ENCODE measurements around the gene EVI5L.
"Not testable (repeated sequence)": the region's sequence is repeated elsewhere in the genome, so short reads cannot be mapped to it uniquely, and the experiment has no call there.

Gene EVI5L

DNA sequence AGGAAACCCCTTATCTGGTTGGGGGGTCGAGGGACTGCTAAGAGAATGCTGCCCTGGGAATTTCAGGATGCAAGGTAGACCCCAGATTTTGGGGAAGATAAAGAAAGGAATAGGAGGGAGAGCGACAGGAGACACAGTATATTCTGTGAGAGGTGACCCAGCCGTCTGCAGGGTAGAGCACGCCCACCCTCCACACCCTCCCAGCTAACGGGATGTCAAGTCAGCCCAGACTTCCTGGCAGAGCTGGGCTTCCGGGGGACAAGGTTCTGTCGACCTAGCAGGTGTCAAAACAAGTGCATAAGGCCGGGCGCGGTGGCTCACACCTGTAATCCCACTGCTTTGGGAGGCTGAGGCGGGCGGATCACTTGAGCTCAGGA, 44.9 kb downstream of the EVI5L start:
- no peak for DNase-seq

DNA sequence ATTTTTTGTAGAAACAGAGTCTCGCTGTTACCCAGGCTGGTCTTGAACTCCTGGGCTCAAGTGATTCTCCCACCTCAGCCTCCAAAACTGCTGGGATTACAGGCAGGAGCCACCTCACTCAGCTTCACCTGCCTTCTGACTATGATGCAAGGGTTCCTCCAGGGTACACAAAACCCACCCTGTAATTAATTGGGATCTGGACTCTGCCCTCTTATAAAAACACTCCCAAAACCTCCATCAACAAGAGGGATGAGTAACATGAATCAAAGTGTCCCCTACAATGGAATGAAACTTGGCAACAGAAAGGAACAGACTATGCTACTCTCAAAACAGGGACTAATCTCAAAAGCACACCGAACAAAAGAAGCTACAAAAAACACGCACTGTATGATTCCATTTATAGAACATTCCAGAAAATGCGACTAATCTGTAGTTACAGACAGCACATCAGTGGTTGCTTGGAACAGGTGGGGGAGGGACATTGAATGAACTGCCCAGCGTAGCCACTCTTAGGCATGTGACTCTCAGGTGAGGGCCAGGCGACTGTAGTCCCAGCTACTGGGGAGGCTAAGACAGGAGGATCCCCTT, 47.3 kb downstream of the EVI5L start:
- DNase-seq = no peak

DNA sequence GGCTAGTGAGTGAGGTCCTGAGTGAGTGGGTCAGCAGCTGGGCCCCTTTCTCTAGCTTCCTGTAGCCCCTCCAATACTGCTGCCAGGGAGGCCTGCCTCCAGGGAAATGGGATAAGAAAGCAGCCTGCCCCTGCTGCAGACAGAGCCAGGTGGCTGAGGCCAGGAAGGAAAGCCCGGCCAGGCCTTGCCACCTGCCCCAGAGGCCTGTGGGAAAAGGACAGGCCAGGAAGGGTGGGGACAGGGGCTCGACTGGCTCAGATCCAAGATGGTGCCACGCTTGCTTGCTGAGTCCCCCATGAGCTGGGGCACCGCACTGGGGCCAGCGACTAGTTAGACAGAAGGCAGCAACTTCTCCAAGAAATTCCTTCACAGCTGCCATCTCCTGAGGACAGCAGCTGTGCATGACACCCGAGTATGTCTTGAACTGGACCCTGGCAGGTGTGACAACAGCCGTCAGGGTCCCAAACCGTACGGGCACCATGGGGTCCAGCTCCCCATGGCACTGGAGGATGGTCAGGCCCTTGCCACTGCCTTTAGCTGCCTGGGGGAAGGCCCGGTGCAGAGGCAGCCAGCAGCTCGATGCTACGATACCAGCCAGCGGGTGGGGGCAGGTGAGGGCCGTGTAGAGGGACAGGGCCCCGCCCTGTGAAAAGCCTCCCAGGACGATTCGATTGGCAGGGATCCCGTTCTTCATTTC, 49.2 kb downstream of the EVI5L start:
- no peak for DNase-seq

DNA sequence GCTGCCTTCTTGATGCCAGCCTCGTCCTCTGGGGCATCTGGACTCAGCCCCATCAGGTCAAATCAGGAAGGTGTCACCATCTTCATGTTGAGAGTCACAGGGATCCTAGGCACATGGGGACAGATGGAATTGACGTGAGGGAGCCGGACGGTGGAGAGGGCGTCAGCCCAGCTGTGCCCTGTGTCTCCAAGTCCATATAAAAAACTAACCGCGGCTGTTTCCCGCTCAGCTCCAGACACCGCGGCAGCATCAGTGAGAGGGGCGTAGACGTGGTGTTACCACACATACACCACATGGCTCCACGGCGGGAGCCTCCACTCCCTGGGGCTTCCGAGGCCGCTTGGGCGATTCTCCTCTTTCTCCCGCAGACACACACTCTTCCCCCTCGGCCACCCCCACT, 49.8 kb downstream of the EVI5L start:
- DNase-seq = no peak

DNA sequence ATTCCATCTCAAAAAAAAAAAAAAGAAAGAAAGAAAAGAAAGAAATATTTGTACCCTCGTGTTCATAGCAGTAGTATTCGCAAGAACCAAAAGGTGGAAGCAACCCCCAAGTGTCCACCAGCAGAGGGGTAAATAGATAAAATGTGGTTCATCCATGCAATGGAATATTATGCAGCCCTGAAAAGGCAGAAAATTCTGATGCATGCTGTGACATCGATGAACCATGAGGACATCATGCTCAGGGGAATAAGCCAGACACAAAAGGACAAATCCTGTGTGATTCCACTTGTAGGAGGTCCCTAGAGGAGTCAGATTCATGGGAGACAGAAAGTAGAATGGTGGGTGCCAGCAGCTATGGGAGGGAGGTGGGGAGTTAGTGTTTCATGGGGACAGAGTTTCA, 51.9 kb downstream of the EVI5L start:
- DNase-seq = no peak

DNA sequence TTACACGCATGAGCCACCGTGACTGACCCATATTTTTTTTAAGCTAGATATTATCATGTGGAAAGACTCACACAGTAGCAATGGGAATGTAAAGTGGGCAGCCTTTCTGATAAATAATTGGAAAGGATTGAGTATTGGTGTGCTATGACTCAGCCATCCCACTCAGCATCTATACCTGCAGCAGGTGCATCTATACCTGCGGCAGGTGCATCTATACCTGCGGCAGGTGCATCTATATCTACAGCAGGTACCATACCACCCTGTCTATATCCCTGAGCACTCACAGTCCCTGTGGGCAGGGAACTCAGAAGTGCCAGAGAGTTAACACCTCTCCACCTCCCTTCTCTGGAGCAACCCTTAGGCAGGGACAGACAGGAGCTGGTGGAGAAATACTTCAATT, 53.1 kb downstream of the EVI5L start:
- no peak for DNase-seq

DNA sequence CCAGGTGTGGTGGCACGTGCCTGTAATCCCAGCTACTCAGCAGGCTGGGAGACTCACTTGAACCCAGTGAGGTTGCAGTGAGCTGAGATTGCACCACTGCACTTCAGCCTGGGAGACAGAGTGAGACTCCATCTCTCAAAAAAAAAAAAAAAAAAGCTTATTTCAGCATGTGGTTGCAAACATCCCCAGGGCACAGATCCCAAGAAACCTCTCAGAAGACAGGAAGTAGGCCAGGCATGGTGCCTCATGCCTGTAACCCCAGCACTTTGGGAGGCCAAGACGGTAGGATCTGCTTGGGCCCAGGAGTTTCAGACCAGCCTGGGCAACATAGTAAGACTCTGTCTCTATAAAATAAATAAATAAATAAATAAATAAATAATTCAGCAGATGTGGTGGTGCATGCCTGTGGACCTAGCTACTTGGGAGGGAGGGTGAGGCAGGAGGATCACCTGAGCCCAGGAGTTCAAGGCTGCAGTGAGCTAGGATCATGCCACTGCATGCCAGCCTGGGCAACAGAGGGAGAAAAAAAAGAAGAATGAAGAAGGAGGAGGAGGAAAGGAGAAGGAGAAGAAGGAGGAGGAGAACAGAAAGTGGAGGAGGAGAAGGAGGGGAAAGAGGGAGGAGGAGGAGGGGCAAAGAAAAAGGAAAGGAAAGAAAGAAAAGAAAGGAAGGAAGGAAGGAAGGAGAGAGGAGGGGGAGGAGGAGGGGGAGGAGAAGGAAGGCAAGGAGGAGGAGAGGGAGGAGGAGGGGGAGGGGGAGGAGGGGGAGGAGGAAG, 54.0 kb downstream of the EVI5L start:
- DNase-seq = no peak

DNA sequence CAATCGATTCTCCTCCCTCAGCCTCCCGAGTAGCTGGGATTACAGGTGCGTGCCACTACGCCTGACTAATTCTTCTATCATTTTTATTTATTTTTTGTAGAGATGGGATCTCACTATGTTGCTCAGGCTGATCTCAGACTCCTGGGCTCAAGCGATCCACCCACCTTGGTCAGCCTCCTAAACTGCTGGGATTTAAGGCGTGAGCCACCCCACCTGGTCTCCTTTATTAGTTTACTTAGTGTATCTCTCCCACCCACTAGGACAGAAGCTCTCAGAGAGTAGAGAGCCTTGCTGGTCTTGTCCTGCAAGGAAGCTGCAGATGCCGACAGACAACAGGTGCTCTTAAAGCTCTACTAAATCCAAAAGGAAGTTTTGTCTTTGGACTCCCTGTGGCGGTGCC, 55.8 kb downstream of the EVI5L start:
- no peak for DNase-seq

DNA sequence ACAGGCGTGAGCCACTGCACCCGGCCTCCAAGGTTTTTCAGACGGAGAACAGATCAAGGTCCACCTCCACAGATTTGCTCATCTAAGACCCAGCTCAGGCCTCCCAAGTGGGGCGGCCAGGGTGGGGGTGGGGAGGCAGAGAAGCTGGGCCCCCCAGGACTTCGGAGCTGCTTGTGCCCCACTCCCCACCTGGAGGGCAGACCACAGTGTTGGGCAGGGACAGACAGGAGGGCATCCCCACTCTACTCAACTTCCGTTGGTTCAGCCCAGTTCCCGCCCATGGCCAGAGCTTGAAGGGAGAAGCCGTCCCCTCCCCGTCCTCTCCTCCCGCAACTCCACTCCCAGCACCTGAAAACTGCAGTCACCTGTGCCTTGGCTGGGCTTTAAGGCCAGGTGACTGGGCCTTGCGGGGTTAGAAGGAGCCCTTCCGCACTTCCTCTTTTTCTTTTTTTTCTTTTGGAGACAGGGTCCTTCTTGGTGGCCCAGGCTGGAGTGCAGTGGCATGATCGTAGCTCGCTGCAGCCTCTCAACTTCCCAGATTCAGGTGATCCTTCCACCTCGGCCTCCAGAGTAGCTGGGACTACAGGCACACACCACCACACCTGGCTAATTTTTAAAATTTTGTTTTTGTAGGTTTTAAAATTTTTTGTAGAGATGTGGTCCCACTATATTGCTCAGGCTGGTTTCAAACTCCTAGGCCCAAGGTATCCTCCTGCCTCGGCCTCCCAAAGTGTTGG, 57.6 kb downstream of the EVI5L start:
- DNase-seq = no peak

DNA sequence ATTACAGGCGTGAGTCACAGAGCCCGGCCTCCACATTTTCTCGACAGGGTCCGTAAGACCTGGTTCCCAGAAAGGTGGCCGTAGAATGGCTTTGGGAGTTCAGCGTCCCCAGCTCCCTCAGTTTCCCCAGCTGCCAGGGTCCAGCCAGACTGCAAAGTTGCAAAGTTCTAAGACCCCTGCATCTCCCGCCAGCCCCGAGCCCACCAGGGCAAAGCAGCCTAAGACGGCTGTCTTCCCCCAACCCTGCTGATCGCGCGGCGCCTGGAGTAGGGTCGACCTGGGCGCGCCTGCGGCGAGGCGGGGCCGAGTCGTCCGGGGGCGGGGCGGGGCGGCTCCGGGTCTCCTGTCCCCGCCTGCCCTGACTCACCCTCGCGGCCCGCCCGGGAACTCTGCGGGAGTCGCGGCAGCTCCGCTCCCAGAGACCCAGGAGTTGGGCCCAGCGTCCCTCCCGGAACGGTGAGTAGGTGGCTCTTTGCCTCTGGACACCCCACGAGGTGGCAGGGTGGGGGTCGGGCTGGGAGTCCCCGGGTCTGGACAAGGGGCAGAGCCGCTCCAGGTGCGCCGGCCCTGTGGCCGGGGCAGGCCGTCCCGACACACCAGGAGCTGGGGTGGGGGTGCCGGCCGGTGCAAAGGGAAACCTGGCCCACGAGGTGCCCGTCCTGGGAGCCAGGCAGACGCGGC, 58.3 kb downstream of the EVI5L start, which contains the start of gene LRRC8E:
LRRC8E (plus strand) TSS at position 366 of the 681 bp plus-strand sequence. CDS start 7,094 bp downstream, outside the sequence.
- DNase-seq = no peak

DNA sequence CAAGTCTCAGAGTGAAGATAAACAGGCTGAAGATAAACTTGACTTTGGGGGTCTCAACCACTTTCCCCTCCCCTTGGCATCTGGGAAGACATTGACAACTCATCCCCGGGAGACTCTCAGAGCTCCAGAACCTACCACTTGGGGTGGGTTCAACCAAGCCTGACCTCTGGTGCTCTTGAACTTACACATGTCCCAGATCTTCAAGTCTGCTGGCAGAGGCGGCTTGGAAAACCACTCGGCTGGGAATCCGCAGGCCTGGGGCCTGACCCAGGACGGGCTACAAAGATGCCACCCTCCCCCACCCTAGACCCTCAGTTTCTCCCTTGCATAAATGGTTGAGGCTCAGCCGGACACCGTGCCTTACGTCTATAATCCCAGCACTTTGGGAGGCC, 58.8 kb downstream of the EVI5L start:
- DNase-seq = no peak

DNA sequence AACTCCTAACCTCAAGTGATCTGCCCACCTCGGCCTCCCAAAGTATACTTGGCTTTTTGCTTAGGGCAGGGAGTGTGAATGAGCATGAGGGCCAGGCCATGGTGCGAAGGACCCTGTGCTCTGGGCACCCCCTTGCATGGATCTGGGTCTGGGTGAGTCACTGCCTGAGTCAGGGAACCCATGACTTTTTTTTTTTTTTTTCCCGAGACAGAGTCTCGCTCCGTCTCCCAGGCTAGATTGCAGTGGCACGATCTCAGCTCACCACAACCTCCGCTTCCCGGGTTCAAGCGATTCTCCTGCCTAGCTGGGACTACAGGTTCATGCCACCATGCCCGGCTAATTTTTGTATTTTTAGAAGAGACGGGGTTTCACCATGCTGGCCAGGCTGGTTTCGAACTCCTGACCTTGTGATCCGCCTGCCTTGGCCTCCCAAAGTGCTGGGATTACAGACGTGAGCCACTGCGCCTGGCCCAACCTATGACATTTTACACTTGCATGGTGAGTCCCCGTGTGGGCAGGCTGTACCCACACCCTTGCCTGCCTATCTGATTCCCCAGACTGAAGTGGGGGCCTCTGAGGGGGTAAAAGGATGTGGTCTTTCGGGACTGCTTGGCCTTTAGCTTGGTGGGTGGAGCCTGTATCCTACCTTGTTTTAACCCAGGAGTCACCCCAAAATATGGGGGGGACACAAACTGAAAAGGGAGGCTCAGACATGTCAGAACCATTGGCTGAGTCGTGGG, 63.5 kb downstream of the EVI5L start:
- DNase-seq = not testable (repeated sequence)

DNA sequence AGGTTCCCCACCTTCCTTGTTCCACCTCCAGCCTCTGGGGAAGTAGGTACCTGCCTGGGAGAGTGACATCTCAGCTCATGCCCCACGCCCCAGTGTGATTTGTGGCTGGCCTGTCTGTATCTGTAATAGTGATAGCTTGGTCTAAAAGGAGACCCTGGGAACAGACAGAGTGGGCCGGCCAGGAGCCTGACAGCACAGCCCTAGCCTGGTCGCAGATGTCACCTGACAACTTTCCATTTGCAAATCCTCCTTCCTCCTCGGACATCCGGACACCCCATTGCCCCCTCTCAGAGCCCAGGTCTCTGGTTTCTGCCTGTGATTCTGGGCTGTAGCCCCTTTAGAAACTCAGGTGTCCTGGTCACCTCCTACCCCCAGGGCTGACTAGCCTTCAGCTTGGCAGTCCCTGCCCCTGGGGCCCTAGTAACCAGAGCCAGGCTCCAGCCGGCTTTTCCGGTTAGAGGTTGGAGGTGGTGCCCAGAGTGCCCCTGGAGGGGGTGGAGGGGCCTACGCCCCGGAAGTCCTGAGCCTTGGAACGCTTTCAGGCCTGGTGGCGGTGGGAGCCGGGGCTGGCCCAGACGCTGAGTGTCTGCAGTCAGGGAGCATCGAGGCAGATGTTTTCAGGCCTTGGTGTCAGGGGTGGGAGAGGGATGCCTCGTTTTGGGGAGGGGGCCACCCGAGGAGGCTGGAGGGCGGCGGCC, 64.7 kb downstream of the EVI5L start:
- no peak for DNase-seq

DNA sequence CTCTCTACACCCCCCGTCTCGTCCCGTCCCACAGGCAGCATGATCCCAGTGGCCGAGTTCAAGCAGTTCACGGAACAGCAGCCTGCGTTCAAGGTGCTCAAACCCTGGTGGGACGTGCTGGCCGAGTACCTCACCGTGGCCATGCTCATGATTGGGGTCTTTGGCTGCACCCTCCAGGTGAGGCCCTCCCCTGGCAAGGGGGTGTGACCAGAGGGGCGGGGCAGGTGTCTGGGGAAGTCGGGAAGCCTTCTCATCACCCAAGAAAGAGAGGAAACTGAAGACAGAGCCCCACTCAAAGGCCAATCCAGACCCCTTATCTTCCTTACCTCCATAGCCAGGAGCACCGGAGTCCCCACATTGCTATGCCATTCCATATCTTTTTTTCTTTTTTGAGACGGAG, 65.5 kb downstream of the EVI5L start:
- no peak for DNase-seq

DNA sequence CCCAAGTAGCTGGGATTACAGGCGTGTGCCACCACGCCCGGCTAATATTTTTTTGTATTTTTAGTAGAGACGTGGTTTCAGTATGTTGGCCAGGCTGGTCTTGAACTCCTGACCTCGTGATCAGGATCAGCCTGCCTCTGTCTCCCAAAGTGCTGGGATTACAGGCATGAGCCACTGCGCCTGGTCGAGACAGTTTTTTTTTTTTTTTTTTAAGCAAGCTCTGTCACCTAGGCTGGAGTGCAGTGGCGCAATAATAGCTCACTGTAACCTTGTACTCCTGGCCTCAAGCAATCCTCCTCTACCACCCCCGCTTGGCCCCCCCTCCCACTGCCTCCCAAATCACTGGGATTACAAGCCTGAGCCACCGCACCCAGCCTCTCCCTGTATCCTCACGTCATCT, 67.3 kb downstream of the EVI5L start:
- DNase-seq = no peak

DNA sequence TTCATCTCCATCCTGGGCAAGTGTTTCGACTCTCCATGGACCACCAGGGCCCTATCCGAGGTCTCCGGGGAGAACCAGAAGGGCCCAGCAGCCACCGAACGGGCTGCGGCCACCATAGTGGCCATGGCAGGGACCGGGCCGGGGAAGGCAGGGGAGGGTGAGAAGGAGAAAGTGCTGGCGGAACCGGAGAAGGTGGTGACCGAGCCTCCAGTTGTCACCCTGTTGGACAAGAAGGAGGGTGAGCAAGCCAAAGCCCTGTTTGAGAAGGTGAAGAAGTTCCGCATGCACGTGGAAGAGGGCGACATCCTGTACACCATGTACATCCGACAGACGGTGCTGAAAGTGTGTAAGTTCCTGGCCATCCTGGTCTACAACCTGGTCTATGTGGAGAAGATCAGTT, 68.9 kb downstream of the EVI5L start:
- DNase-seq = no peak

DNA sequence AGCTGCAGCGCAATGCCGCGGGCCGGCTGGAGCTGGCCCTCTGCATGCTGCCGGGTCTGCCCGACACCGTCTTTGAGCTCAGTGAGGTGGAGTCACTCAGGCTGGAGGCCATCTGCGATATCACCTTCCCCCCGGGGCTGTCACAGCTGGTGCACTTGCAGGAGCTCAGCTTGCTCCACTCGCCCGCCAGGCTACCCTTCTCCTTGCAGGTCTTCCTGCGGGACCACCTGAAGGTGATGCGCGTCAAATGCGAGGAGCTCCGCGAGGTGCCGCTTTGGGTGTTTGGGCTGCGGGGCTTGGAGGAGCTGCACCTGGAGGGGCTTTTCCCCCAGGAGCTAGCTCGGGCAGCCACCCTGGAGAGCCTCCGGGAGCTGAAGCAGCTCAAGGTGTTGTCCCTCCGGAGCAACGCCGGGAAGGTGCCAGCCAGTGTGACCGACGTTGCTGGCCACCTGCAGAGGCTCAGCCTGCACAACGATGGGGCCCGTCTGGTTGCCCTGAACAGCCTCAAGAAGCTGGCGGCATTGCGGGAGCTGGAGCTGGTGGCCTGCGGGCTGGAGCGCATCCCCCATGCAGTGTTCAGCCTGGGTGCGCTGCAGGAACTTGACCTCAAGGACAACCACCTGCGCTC, 69.8 kb downstream of the EVI5L start:
- DNase-seq = no peak

DNA sequence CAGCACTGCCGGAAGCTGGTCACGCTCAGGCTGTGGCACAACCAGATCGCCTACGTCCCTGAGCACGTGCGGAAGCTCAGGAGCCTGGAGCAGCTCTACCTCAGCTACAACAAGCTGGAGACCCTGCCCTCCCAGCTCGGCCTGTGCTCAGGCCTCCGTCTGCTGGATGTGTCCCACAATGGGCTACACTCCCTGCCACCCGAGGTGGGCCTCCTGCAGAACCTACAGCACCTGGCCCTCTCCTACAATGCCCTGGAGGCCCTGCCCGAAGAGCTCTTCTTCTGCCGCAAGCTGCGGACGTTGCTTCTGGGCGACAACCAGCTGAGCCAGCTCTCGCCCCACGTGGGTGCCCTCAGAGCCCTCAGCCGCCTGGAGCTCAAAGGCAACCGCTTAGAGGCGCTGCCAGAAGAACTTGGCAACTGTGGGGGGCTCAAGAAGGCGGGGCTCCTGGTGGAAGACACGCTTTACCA, 70.4 kb downstream of the EVI5L start:
- no peak for DNase-seq

DNA sequence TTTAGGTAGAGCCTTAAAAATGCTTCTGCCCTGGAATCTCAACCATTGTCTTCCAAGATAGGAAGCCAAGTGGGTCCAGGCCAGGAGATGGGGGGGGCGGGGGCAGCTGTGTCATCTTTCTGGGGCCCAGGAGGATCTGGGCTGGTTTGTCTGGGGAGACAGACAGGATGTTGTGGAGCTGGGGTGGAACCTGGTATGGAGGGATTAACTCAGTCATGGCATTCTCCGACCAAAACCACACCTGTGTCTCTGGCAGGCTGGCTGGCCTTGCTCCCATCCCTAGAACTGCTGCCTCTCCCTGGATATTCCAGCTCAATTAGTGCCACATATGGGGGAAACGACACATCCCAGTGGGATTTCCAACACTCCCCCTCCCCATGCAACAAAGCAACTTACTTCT, 70.9 kb downstream of the EVI5L start:
- DNase-seq = no peak

DNA sequence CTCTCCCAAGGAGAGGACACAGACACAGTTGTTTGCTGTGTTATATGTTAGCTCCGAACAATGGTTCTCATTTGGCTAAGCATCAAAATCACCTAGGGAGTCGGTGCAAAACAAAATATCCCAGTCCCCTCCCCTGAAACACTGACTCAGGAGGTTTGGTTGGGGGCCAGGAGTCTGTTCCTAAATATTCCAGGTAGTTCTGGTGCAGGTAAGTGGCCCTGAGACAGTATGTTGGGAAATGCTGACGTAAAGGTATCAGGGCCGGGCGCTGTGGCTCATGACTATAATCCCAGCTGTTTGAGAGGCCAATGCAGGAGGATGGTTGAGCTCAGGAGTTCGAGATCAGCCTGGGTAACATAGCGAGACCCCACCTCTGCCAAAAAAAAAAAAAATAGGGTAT, 71.3 kb downstream of the EVI5L start:
- no peak for DNase-seq

DNA sequence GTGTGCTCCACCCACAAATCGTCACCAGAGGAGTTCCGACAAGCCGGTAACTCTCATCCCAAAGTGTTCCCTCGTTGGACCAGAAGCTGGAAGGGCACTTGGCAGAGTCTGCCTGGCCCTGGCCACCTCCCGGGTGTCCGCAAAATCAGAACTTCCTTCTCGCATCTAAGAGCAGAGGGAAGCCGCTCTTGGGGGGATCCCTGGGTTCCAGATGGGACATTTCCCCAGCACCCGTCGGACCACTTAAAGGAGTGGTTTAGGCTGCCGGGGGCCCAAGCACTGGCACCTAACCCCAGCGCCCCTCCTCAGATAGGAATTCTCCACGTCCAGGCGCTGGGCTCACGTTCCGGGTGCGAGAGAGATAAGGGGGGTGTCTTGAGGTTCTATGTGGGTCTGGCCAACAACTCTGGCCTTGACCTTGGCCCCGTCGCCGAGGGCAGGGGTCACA, 72.8 kb downstream of the EVI5L start:
- no peak for DNase-seq

All from NCI-H2081 (cell line).